B cell (primary cell): ENCODE results near the gene EEF1AKMT3. TPM values are rescaled to one million over a fixed set of nuclear protein-coding genes. Genes with fewer than 3 reads are reported as not detected.

ENCODE experiments used
- ATAC-seq: fragments of 200-7000 bp; cut with Tn5 transposase; one replicate; pipeline ENCODE4 v1.10.0; 2021; ENCODE audit warnings: low read depth, mild to moderate bottlenecking, moderate number of reproducible peaks, moderate library complexity
- CTCF ChIA-PET: fragments of 350-600 bp; sonication (Branson Sonifier 250); formaldehyde crosslinking; loops from one replicate; lab custom pipeline; 2021; ENCODE audit warnings: antibody characterized with exemption, inconsistent platforms; lab: Charles Lee
- POLR2A ChIA-PET: fragments of 350-600 bp; sonication (Branson Sonifier 250); formaldehyde crosslinking; loops from one replicate; lab custom pipeline; 2021; ENCODE audit warnings: antibody characterized with exemption; lab: Charles Lee
- DNase-seq: peaks from one replicate; pipeline ENCODE4 v3.0.0; 2013
- H2AFZ ChIP-seq: 2 replicates; pipeline ENCODE4 v1.6.1; 2012; ENCODE audit warnings: mild to moderate bottlenecking, low read depth, low read length; ENCODE audit not compliant: insufficient read depth, poor library complexity, severe bottlenecking
- H3K27ac ChIP-seq, 2 donors: 1 replicate in 1 of 2; 2 replicates in 1 of 2; pipeline ENCODE4 v1.5.1; 2012 to 2013; ENCODE audit warnings: low read length in 2 of 2, mild to moderate bottlenecking in 2 of 2, moderate library complexity in 1 of 2
- H3K27me3 ChIP-seq, 4 experiments: fragments of 200-600 bp in 1 of 4; sonication (generic) in 1 of 4; replicated peaks in 1 of 4; 1 replicate in 2 of 4; 2 replicates in 2 of 4; pipeline versions ENCODE4 v1.6.1 to v1.7.0; 2013 to 2016; ENCODE audit warnings: low read length in 3 of 4, mild to moderate bottlenecking in 2 of 4, mixed read lengths in 1 of 4, moderate library complexity in 1 of 4; ENCODE audit not compliant: insufficient read depth in 4 of 4, control insufficient read depth in 3 of 4; ENCODE audit errors: control extremely low read depth in 1 of 4
- H3K36me3 ChIP-seq, 2 experiments: replicated peaks in 1 of 2; 1 replicate in 1 of 2; 2 replicates in 1 of 2; pipeline versions ENCODE4 v1.6.1 to v1.7.1; 2013; ENCODE audit warnings: low read length in 1 of 2; ENCODE audit not compliant: insufficient read depth in 2 of 2, control insufficient read depth in 1 of 2; ENCODE audit errors: control extremely low read depth in 1 of 2, extremely low read depth in 1 of 2
- H3K4me1 ChIP-seq, 2 donors: fragments of 200-600 bp in 1 of 2; sonication (generic) in 1 of 2; 1 replicate in 1 of 2; 2 replicates in 1 of 2; pipeline versions ENCODE4 v1.5.1 to v1.6.1; 2013 to 2017; ENCODE audit warnings: low read length in 2 of 2; ENCODE audit not compliant: control insufficient read depth in 2 of 2, insufficient read depth in 2 of 2
- H3K4me2 ChIP-seq: replicated peaks from 2 replicates; pipeline ENCODE3; 2012; ENCODE audit warnings: mild to moderate bottlenecking, low read depth, low read length; ENCODE audit not compliant: poor library complexity, severe bottlenecking
- H3K4me3 ChIP-seq, 5 experiments: fragments of 200-600 bp in 1 of 5; sonication (generic) in 1 of 5; 1 replicate in 3 of 5; 2 replicates in 2 of 5; pipeline versions ENCODE4 v1.5.1 to v1.7.0; 2011 to 2016; ENCODE audit warnings: low read length in 4 of 5, mild to moderate bottlenecking in 4 of 5, low read depth in 2 of 5, control low read depth in 1 of 5, moderate library complexity in 1 of 5; ENCODE audit not compliant: insufficient read depth in 1 of 5; ENCODE audit errors: control extremely low read depth in 1 of 5, extremely low read depth in 1 of 5
- H3K79me2 ChIP-seq: fragments of 200-600 bp; sonication (generic); one replicate; pipeline ENCODE4 v1.6.0; 2016; ENCODE audit warnings: low read length; ENCODE audit not compliant: control insufficient read depth, insufficient read depth
- H3K9ac ChIP-seq: fragments of 200-600 bp; sonication (generic); 2 replicates; pipeline ENCODE4 v1.6.1; 2017; ENCODE audit warnings: mild to moderate bottlenecking, low read length, moderate library complexity
- H3K9me3 ChIP-seq, 3 donors: one replicate each; pipeline versions ENCODE4 v1.6.1 to v1.7.1; 2013; ENCODE audit warnings: low read length in 2 of 3; ENCODE audit not compliant: control insufficient read depth in 2 of 3, insufficient read depth in 1 of 3; ENCODE audit errors: control extremely low read depth in 1 of 3
- H4K20me1 ChIP-seq: 2 replicates; pipeline ENCODE4 v1.6.0; 2012; ENCODE audit warnings: mild to moderate bottlenecking, low read length; ENCODE audit not compliant: insufficient read depth, control insufficient read depth, poor library complexity, severe bottlenecking
- H3K27ac Mint-ChIP-seq: one replicate; pipeline ENCODE4 v1.8.0; 2021; ENCODE audit warnings: mixed read lengths
- H3K27me3 Mint-ChIP-seq: one replicate; pipeline ENCODE4 v1.8.0; 2021; ENCODE audit warnings: mixed read lengths
- H3K4me1 Mint-ChIP-seq: one replicate; pipeline ENCODE4 v1.8.0; 2021; ENCODE audit warnings: mixed read lengths
- H3K4me3 Mint-ChIP-seq: one replicate; pipeline ENCODE4 v1.8.0; 2021; ENCODE audit warnings: mixed read lengths
- H3K9me3 Mint-ChIP-seq: one replicate; pipeline ENCODE4 v1.8.0; 2022; ENCODE audit warnings: mixed read lengths; ENCODE audit not compliant: insufficient read depth
- CTCF ChIP-seq: fragments of 200-600 bp; IDR thresholded peaks from one replicate; pipeline ENCODE4 v1.8.0; 2022; ENCODE audit warnings: antibody characterized with exemption, mild to moderate bottlenecking
- EZH2 ChIP-seq: IDR thresholded peaks from 2 replicates; pipeline ENCODE4 v1.6.1; 2012; ENCODE audit warnings: borderline replicate concordance, low read depth, mild to moderate bottlenecking, moderate library complexity, low read length; ENCODE audit not compliant: insufficient read depth, poor library complexity, severe bottlenecking
- WGBS: methylation state at CpG from one replicate; pipeline ENCODE4 v1.1.5; 2013; ENCODE audit warnings: missing lambda C conversion rate; ENCODE audit not compliant: insufficient coverage; 5-methylcytosine and 5-hydroxymethylcytosine counted together
- intact Hi-C: fragments of 100-400 bp; cut with micrococcal nuclease; formaldehyde crosslinking; loops from one replicate; pipeline ENCODE4 v1.10.0; 2022
- polyA plus RNA-seq: library from polyadenylated mRNA; depleted of rRNA; stranded (reverse); fragments of >200 nt; gene quantifications from 2 replicates; pipeline ENCODE4 v1.2.3, GENCODE V29; 2012
- total RNA-seq, 2 donors: library from RNA; stranded (reverse); fragments of 120-200 nt in 1 of 2; gene quantifications; 1 replicate in 1 of 2; 2 replicates in 1 of 2; pipeline versions ENCODE4 v1.2.3 to v1.2.4, GENCODE V29; 2013 to 2022

The EEF1AKMT3 gene
- total and polyA plus RNA-seq, 2 donors (not counting 1 experiment from before 2014, with no cell fraction given), result 0.89 to 1.3 TPM

- H3K27me3 ChIP-seq, result peaks cover 0 to 35% (median 24%) of the 10 kb centered on the region in 4 experiments
- Mint-ChIP-seq H3K4me3 (no peak overlapping the region), H3K27ac (no peak overlapping the region), H3K4me1 (peaks cover 48% of the 10 kb centered on the region), H3K27me3 (peaks cover 24% of the 10 kb centered on the region), H3K9me3 (no peaks in the 10 kb centered on the region)
- H3K27ac ChIP-seq, result no peak overlapping the region
- H3K9me3 ChIP-seq, result peaks cover 0 to 13% (median 0%) of the 10 kb centered on the region in 3 donors
- no peak for DNase-seq
- POLR2A ChIA-PET, result no interaction called here
- H3K9ac ChIP-seq, result no peak overlapping the region
- CTCF ChIA-PET, result interaction anchor here (1.9 to 2.0 kb wide), 3 partner anchors 19 to 21 kb away, joined by 6 to 7 read pairs (median 7); partner anchors contain the start of gene TSFM
- H3K4me3 ChIP-seq, result no peak overlapping the region
- peaks cover 64% of the 10 kb centered on the region for H3K79me2 ChIP-seq
- peaks cover 1 to 34% of the 10 kb centered on the region in 2 experiments for H3K36me3 ChIP-seq
- no peak for TF ChIP-seq CTCF
- TF ChIP-seq EZH2, result no peak
- no peak overlapping the region for H3K4me2 ChIP-seq
- ATAC-seq, result no peak
- H3K4me1 ChIP-seq, result peaks cover 36 to 43% of the 10 kb centered on the region in 2 donors
- H4K20me1 ChIP-seq, result peaks cover 64% of the 10 kb centered on the region
- intact Hi-C loops, result no loop called here
- H2AFZ ChIP-seq, result no peak overlapping the region
- WGBS, result 89% methylated on average over 1 of the region's 2 CpGs
Measured at GRCh38 chr12:57762463-57762862, 10.0 kb upstream of the EEF1AKMT3 start.

GRCh38 chr12:57763881-57764661, 8.3 kb upstream of the EEF1AKMT3 start:
- DNase-seq, result no peak
- peak overlapping the region; percentile 93 for H3K4me3 Mint-ChIP-seq
- TF ChIP-seq EZH2 (no peak), CTCF (no peak)
- peaks cover 43% of the 10 kb centered on the region for H3K4me1 Mint-ChIP-seq
- ChIA-PET CTCF (interaction anchor here (1.0 to 2.6 kb wide), 3 partner anchors 8 to 141 kb away, joined by 3 to 13 read pairs (median 7); no protein-coding TSS in a partner anchor), POLR2A (interaction anchor here (0.6 kb wide), 1 partner anchor 140 kb away, joined by 4 read pairs; no protein-coding TSS in a partner anchor)
- ATAC-seq, result no peak
- Histone ChIP-seq H3K4me3 (no peak overlapping the region), H3K27ac (no peak overlapping the region), H2AFZ (no peak overlapping the region), H3K4me2 (peak overlapping the region; percentile 87), H3K9me3 (peaks cover 0 to 13% (median 0%) of the 10 kb centered on the region in 3 donors), H4K20me1 (peaks cover 48% of the 10 kb centered on the region), H3K4me1 (peaks cover 36% of the 10 kb centered on the region in 2 donors), H3K9ac (peak overlapping the region; percentile 64), H3K79me2 (peaks cover 48% of the 10 kb centered on the region), H3K27me3 (peaks cover 0 to 38% (median 26%) of the 10 kb centered on the region in 4 experiments), H3K36me3 (peaks cover 0 to 18% of the 10 kb centered on the region in 2 experiments)
- intact Hi-C loops, result no loop called here
- H3K27ac Mint-ChIP-seq, result no peak overlapping the region
- 88% methylated on average over 5 of the region's 6 CpGs for WGBS
- no peaks in the 10 kb centered on the region for H3K9me3 Mint-ChIP-seq
- peaks cover 24% of the 10 kb centered on the region for H3K27me3 Mint-ChIP-seq
